NT2/D1 (cell line): ENCODE measurements around the gene PRR23C.

ENCODE experiments used
- SUZ12 ChIP-seq: IDR thresholded peaks from 2 replicates; pipeline ENCODE4 v1.6.1; 2011; ENCODE audit not compliant: insufficient read length, insufficient read depth; ENCODE audit errors: extremely low read depth
- YY1 ChIP-seq: IDR thresholded peaks from 2 replicates; pipeline ENCODE4 v1.6.1; 2011; ENCODE audit not compliant: insufficient read length, insufficient read depth
- ZNF274 ChIP-seq: IDR thresholded peaks from 2 replicates; pipeline ENCODE4 v1.6.1; 2011; ENCODE audit warnings: mild to moderate bottlenecking, low read depth, low read length

DNA sequence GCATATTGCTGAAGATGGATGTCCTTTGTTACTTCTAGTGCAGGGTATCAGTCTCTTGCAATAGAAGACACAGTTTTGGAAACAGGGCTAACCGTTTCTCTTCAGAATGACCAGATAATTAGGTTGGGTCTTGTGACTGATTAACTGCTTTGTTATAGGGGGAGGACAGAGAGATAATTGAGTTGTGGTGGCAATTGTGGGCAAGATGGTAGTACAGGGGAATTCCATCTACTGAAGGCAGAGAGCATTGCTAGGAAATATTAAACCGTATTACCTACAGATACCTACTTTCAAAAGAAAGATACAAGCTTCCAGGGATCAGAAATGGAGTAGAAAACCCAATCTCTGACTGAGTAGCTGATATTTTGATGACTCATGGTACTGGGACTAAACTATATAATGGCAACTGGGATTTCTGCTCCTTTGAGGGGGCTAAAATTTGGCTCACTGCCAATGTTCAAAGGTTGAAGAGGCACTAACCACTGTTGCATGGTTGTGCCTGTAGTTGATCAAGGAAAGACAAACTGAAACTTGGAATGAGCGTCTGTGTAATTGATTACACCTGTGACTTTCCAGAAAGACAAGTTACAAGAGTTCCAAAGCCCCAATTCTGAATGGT, 28.2 kb downstream of the PRR23C start:
- TF ChIP-seq YY1 (no peak), SUZ12 (no peak), ZNF274 (no peak)
